ENCODE measurements around the gene ETFA.
"Not testable (repeated sequence)": the region's sequence is repeated elsewhere in the genome, so short reads cannot be mapped to it uniquely, and the experiment has no call there.

The ETFA gene

DNA sequence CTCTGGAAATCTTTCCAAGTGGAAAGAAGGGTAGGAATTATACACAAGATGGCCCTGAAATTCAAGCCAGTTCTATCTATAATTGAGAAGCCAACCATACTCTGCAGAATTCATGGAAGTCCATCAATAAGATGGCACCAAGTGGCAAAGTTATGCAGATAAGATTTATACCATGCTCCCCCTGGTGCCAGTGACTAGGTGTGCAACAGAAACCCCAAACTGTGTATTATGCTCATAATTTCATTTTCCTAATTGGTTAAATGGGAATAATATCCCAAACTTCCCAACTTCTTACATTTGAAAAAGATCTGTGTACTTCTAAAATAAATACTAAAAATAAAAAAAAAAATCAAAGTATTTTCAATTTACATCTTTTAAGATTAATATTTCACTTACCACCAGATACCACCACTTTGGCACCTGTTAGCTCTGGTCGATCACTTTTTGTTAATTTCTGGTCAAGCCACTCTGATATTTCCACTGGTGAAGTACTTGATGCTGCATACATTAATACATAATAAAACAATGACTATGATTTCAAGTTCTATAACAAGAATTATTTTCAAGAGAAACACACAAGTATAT, 25.9 kb downstream of the ETFA start:
- Mint-ChIP-seq H3K36me3 (peaks cover 18% of the 10 kb centered on the region), H3K4me3 (no peak overlapping the region), H3K9me3 (ENCODE audit: low read depth) (no peaks in the 10 kb centered on the region), H3K27ac (no peak overlapping the region), H3K27me3 (no peaks in the 10 kb centered on the region), H3K4me1 (ENCODE audit: low read depth) (peaks cover 22% of the 10 kb centered on the region)

DNA sequence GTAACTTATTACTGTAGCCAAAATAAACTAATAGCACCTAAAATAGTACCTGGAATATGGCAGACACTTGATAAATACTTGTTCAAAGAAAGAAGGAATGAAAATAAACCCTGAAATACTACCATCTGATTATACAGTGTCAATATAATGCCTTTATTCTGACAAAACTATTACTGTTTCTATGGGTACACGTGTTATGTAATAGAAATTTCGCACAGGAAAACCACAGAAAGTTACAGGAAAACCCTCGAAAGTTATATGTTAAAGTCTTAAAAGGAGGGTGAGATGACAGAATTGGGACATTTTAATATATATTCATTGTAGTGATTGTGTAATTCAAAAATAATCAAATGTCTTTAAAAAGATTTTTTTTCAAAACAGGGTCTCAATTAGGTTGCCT, 28.8 kb downstream of the ETFA start:
- H3K4me3 Mint-ChIP-seq, result no peak overlapping the region
- peaks cover 21% of the 10 kb centered on the region for H3K4me1 Mint-ChIP-seq (ENCODE audit: low read depth)
- H3K27ac Mint-ChIP-seq, result no peak overlapping the region
- H3K36me3 Mint-ChIP-seq, result peaks cover 31% of the 10 kb centered on the region
- no peaks in the 10 kb centered on the region for H3K9me3 Mint-ChIP-seq (ENCODE audit: low read depth)
- H3K27me3 Mint-ChIP-seq, result no peaks in the 10 kb centered on the region

DNA sequence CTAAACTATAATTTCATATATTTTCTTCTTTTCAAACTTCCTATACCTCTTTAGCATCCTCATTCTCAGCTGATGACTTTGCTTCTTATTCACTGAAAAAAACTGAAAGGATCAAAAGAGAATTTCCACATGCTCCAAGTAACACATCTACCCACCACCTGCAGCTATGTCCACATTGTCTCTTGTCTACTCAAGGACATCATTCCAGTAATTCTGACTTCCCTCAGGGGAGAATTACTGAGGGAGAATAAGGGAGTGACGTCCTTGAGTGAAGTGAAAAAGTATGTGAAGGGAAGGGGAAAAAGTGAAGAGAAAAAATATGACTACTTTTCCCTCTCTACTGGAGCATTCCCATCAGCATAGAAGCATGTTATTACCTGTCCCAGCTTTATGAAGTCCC, 32.6 kb downstream of the ETFA start:
- Mint-ChIP-seq H3K4me1 (ENCODE audit: low read depth) (peaks cover 4% of the 10 kb centered on the region), H3K36me3 (peaks cover 43% of the 10 kb centered on the region), H3K27ac (no peak overlapping the region)

DNA sequence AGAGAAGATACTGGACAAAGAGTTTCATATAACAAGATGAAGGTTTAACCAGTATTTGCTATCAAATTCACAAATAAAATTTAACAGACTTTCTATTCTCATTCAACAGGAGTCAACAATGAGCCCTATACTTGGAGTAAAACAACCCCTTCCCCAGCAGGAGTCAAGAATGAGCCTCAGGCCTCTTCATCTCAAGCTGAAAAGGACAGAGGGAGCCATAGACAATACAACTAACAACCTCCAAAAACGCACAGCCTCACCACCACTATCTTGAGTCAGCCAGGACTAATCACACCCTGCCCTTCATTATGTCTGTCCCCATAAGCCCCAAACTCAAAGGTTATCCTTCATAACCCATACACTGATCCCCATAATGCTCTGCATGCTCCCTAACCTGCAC, 36.4 kb downstream of the ETFA start:
- no peak overlapping the region for H3K4me3 Mint-ChIP-seq
- no peak overlapping the region for H3K27ac Mint-ChIP-seq
- H3K36me3 Mint-ChIP-seq, result peaks cover 47% of the 10 kb centered on the region
- H3K27me3 Mint-ChIP-seq, result no peaks in the 10 kb centered on the region
- H3K4me1 Mint-ChIP-seq (ENCODE audit: low read depth), result no peaks in the 10 kb centered on the region
- peaks cover 7% of the 10 kb centered on the region for H3K9me3 Mint-ChIP-seq (ENCODE audit: low read depth)

More for the DNA sequence above, 32.6 kb downstream of the ETFA start:
- H3K27me3 Mint-ChIP-seq, result no peaks in the 10 kb centered on the region
- no peak overlapping the region for H3K4me3 Mint-ChIP-seq
- no peaks in the 10 kb centered on the region for H3K9me3 Mint-ChIP-seq (ENCODE audit: low read depth)

DNA sequence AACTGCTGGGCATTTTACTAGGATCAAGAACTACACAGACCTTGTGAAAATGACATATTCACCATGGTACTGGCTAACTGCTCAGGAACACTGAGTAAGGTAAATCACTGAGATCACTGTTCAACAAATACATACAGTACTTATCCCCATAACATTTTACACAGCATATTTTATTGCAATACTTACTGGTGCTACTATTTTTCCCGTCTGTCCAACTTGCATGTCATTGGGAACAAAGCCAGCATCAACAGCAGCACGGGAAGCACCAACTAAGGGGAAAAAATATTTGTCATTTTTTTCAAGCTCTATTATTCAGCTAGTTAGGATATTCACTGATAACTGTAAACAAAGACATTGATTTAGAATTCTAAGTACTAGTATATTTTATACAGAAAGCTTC, 37.0 kb downstream of the ETFA start:
- H3K27ac Mint-ChIP-seq, result no peak overlapping the region
- H3K36me3 Mint-ChIP-seq, result peaks cover 50% of the 10 kb centered on the region
- H3K4me3 Mint-ChIP-seq, result no peak overlapping the region

DNA sequence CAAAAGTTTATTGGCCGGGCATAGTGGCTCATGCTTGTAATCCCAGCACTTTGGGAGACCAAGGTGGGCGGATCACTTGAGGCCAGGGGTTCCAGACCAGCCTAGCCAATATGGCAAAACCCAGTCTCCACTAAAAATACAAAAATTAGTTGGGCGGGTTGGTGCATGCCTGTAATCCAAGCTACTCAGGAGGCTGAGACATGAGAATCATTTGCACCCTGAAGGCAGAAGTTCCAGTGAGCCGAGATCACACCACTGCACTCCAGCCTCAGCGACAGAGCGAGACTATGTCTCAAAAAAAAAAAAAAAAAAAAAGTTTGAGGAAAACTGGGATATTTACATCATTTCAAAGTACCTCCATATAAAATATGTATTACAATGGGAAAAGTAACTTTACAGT, 40.4 kb downstream of the ETFA start:
- Mint-ChIP-seq H3K36me3 (peaks cover 55% of the 10 kb centered on the region), H3K27me3 (no peaks in the 10 kb centered on the region), H3K4me1 (ENCODE audit: low read depth) (no peaks in the 10 kb centered on the region), H3K27ac (no peak overlapping the region), H3K4me3 (no peak overlapping the region), H3K9me3 (ENCODE audit: low read depth) (peaks cover 11% of the 10 kb centered on the region)

More for the DNA sequence above, 37.0 kb downstream of the ETFA start:
- no peaks in the 10 kb centered on the region for H3K27me3 Mint-ChIP-seq
- H3K4me1 Mint-ChIP-seq (ENCODE audit: low read depth), result no peaks in the 10 kb centered on the region
- H3K9me3 Mint-ChIP-seq (ENCODE audit: low read depth), result peaks cover 11% of the 10 kb centered on the region

DNA sequence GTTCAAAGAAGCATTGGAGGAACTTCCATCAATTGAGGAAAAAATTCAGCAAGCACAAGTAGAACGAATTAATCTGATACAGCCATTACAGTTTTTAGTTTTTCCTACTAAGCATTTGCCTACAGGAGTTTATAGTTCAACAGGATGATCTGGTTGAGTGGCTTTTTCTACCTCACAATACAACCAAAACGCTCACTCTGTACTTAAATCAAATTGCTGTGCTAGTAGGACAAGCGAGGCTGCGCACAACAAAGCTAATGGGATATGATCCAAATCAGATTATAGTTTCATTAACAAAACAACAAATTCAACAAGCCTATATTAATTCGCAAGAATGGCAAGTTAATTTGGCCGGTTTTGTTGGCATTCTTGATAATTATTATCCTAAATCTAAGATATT, 44.2 kb downstream of the ETFA start:
- no peak overlapping the region for H3K4me3 Mint-ChIP-seq

DNA sequence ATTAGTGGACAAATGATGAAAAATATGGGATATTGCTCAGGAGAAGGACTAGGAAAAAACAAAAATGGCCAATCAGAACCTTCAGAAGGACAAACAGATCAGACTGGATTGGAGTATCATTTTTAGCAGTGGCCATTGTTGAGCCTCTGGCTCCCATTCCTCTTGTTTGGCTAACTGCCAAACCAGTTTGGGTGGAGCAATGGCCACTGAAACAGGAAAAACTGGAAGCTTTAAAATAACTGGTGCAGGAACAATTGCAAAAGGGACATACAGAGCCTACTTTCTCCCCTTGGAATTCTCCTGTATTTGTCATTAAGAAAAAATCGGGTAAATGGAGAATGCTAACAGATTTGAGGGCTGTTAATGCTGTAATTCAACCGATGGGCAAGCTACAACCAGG, 45.5 kb downstream of the ETFA start:
- not testable (repeated sequence) for H3K27me3 Mint-ChIP-seq; H3K27ac Mint-ChIP-seq; H3K4me1 Mint-ChIP-seq (ENCODE audit: low read depth); H3K4me3 Mint-ChIP-seq
- Mint-ChIP-seq H3K9me3 (ENCODE audit: low read depth) (peaks cover 22% of the 10 kb centered on the region), H3K36me3 (peaks cover 70% of the 10 kb centered on the region)

More for the DNA sequence above, 44.2 kb downstream of the ETFA start:
- Mint-ChIP-seq H3K4me1 (ENCODE audit: low read depth) (peaks cover 1% of the 10 kb centered on the region), H3K36me3 (peaks cover 72% of the 10 kb centered on the region), H3K27ac (no peak overlapping the region), H3K9me3 (ENCODE audit: low read depth) (peaks cover 22% of the 10 kb centered on the region), H3K27me3 (no peaks in the 10 kb centered on the region)

DNA sequence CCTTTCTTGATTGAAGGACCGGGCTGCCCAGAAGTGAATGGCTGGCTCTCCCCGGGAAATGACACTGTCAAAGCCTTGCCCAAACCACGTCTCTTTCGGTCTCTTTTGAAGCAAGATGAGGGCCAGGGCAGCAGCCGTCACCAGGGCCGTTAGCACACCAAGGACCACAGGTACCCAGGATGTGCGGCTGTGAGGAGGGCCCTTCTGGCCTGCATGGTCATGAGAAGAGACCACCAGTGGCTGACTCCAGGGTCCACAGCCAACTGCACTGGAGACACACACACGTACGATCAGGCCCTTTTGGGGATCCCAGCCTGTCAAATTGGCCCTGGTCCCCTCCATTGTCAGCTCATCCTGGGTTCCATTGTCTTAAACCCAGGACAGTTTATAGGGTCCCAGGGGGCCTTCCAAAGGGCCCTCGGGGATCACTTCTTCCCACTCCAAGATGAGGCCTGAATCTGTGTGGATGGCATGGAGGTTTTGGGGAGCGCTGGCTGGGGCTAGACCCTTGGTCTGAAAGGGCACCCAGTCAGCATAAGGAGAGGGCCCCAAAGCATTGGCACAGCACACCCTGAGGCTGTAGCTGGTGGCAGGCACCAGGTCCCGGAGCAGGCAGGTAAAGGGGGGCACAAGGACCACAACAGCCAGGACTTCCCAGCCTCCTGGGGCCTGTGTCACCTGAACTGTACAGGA, 50.9 kb downstream of the ETFA start:
- Mint-ChIP-seq H3K27me3 (no peaks in the 10 kb centered on the region), H3K9me3 (ENCODE audit: low read depth) (peaks cover 11% of the 10 kb centered on the region), H3K36me3 (peaks cover 38% of the 10 kb centered on the region), H3K27ac (no peak overlapping the region), H3K4me3 (no peak overlapping the region), H3K4me1 (ENCODE audit: low read depth) (peaks cover 1% of the 10 kb centered on the region)

DNA sequence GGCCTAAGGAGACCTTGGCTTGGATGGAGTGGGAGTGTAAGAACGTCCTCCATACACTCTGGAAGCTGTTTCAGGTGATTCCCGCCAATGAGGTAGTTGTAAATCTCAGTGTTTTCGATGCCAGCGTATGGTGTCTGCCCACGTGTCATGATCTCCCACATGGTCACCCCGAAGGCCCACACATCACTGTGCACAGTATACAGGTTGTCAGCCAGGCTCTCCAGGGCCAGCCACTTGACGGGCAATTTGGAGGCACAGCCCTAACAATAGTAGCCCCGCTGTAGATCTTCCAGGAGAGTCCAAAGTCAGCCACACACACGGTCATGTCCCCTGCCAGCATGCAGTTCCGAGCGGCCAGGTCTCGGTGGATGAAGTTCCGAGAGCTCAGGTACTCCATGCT, 51.9 kb downstream of the ETFA start:
- Mint-ChIP-seq H3K4me3 (no peak overlapping the region), H3K27me3 (no peaks in the 10 kb centered on the region), H3K4me1 (ENCODE audit: low read depth) (peaks cover 1% of the 10 kb centered on the region), H3K9me3 (ENCODE audit: low read depth) (peaks cover 11% of the 10 kb centered on the region), H3K27ac (no peak overlapping the region), H3K36me3 (peaks cover 29% of the 10 kb centered on the region)

DNA sequence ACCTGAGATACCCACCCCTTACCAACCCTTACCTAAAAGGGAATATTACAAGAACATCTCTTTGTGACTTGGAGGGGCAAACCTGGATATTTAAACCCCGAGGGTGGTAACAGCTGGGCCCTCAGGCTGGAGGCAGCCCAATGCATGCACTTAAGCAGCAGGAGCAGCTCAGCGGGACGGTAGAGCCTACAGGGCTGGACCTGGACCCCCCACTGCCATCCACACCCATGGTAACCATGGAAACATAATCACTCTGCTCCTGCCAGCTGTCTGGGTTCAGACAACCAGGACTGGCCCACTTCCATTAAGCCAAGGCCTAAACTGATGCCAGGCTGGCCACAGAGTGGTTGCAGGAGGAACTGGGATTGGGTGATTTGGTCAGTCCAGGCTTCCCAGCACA, 52.8 kb downstream of the ETFA start:
- H3K4me3 Mint-ChIP-seq, result no peak overlapping the region
- H3K4me1 Mint-ChIP-seq (ENCODE audit: low read depth), result peaks cover 1% of the 10 kb centered on the region
- H3K27me3 Mint-ChIP-seq, result no peaks in the 10 kb centered on the region
- H3K36me3 Mint-ChIP-seq, result peaks cover 20% of the 10 kb centered on the region
- H3K27ac Mint-ChIP-seq, result no peak overlapping the region
- H3K9me3 Mint-ChIP-seq (ENCODE audit: low read depth), result peaks cover 5% of the 10 kb centered on the region

DNA sequence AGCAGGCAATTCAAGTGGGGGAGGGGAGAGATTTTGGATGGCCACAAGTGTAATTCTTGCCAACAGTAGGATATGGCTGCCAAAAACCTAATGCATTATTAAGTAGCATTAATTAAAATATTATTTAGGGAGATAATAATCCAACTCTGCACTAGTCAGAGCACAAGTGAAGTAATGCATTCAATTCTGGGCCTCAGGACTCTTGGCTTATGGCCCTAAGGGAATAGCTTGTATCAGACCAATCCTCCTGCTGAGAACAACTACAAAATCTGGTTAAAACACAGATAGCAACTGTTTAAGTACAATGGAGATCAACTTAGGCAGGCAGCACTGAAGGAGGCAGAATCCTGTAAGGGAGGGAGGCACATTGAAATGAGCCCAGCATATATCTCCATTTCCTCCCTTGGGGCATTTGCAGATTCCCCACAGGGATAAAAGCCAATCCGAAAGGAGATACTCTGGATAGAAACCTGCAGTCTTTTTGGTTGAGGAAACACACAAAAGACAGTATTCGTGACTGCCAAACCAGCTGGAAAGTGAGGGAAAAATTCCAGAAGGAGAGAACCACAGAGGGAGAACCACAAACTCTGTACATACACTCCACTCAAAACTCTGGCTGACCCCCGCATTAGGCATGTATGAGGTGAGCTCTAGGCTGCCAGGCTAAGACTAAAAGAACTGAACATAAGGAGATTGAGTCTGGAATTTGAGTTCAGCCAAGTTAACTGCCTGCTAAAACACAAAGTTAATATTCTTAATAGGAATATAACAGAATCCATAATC, 57.4 kb downstream of the ETFA start:
- Mint-ChIP-seq H3K4me3 (no peak overlapping the region), H3K27ac (no peak overlapping the region), H3K4me1 (ENCODE audit: low read depth) (no peaks in the 10 kb centered on the region), H3K27me3 (no peaks in the 10 kb centered on the region), H3K9me3 (ENCODE audit: low read depth) (no peaks in the 10 kb centered on the region), H3K36me3 (peaks cover 3% of the 10 kb centered on the region)

DNA sequence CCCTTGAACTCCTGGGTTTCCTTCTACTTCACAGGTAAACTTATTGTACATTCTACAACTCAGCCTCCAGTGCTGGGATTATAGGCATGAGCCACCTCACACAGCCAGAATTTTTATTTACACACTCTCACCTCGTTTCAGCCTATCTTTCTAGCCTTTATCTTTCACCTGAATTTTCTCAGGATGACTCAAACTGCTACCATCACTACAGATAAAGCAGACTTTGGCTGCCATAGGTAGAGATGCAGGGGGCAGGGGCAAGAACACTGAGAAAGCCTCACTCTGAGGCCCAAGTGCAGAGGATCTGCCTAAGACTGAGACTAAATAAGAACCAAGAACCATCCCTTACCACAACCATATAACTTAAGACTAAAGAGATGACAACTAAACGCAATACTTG, 59.0 kb downstream of the ETFA start:
- no peak overlapping the region for H3K4me3 Mint-ChIP-seq
- H3K9me3 Mint-ChIP-seq (ENCODE audit: low read depth), result no peaks in the 10 kb centered on the region
- H3K36me3 Mint-ChIP-seq, result peaks cover 3% of the 10 kb centered on the region
- no peaks in the 10 kb centered on the region for H3K27me3 Mint-ChIP-seq
- H3K27ac Mint-ChIP-seq, result no peak overlapping the region
- H3K4me1 Mint-ChIP-seq (ENCODE audit: low read depth), result no peaks in the 10 kb centered on the region

DNA sequence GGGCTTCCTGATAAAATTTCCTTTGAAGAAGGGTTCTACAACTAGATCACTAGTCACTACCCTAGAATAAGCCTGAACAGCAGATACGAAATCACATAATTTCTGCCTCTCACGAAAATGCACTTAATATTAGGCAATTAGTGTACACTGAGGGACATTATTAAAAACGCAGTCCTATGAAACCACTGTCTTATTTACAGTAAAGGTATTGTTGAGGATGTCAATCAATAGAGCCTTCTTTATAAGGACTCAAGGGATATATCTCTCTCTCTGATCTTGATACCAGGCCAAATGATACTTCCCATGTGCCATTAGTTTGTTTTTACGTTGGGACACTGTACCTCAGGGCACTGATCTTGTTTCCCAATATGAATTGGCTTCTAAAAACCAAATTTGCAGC, 59.6 kb downstream of the ETFA start:
- Mint-ChIP-seq H3K36me3 (peaks cover 3% of the 10 kb centered on the region), H3K4me3 (no peak overlapping the region), H3K4me1 (ENCODE audit: low read depth) (no peaks in the 10 kb centered on the region), H3K9me3 (ENCODE audit: low read depth) (no peaks in the 10 kb centered on the region), H3K27me3 (no peaks in the 10 kb centered on the region), H3K27ac (no peak overlapping the region)

DNA sequence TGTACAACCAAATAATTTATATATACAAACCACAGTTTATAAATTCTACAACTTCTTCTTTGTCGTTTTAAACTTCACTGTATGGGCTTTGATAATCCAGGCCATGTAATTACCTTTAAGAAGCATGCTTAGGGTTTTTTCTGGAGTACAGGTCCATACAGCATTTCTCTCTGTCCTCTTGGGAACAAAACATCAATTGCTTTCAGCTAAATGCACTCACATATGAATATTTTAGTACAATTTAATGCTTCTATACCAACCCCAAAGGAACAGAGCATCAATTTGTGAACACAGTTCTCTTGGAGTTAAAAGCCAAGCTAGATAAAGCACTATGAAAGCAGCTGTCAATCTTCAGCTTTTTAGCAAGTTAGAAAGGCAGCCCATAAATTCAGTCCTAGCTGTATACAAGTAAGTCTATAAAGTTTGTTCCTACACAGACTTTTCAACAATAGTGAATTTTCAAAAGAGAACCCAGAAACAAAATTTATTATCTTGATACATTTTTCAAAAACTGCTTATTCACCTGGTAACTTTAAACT, 66.1 kb downstream of the ETFA start:
- no peak overlapping the region for H3K4me3 Mint-ChIP-seq
- peaks cover 7% of the 10 kb centered on the region for H3K36me3 Mint-ChIP-seq
- H3K27me3 Mint-ChIP-seq, result no peaks in the 10 kb centered on the region
- no peak overlapping the region for H3K27ac Mint-ChIP-seq
- no peaks in the 10 kb centered on the region for H3K4me1 Mint-ChIP-seq (ENCODE audit: low read depth)
- no peaks in the 10 kb centered on the region for H3K9me3 Mint-ChIP-seq (ENCODE audit: low read depth)
